AG04450 (cell line): ENCODE measurements around the gene TSFM. TPM values are rescaled to one million over a fixed set of nuclear protein-coding genes. Genes with fewer than 3 reads are reported as not detected.

Source experiments
- CTCF ChIA-PET: fragments of 300-600, 350-600 bp; formaldehyde crosslinking; extraction: SDS; loops from one replicate; lab custom pipeline; 2022; ENCODE audit warnings: antibody characterized with exemption, inconsistent platforms; lab: Charles Lee
- POLR2A ChIA-PET: fragments of 350-600 bp; formaldehyde crosslinking; extraction: SDS; loops from one replicate; lab custom pipeline; 2021; ENCODE audit warnings: antibody characterized with exemption, inconsistent platforms; lab: Yijun Ruan, JAX
- DNase-seq: peaks from one replicate; pipeline ENCODE4 v3.0.0-alpha.2; 2011; ENCODE audit warnings: low read depth, low spot score
- H3K27ac ChIP-seq: one replicate; pipeline ENCODE4 v1.5.1; 2012; ENCODE audit warnings: low read depth, low read length, control low read depth
- H3K27me3 ChIP-seq: one replicate; pipeline ENCODE4 v1.6.0; 2012; ENCODE audit warnings: low read length; ENCODE audit not compliant: control insufficient read depth, insufficient read depth
- H3K4me3 ChIP-seq: 2 replicates; pipeline ENCODE4 v1.5.1; 2011; ENCODE audit warnings: mild to moderate bottlenecking, low read depth, low read length, control low read depth
- H3K9me3 ChIP-seq: 2 replicates; pipeline ENCODE4 v1.5.1; 2012; ENCODE audit warnings: low read length; ENCODE audit not compliant: control insufficient read depth, insufficient read depth
- CTCF ChIP-seq: IDR thresholded peaks from 2 replicates; pipeline ENCODE4 v1.5.1; 2011; ENCODE audit warnings: low read depth, low read length, control low read depth, inconsistent platforms
- polyA plus RNA-seq: library from polyadenylated mRNA; depleted of rRNA; stranded (reverse); fragments of >200 nt; gene quantifications from 2 replicates; pipeline ENCODE4 v1.2.3, GENCODE V29; 2011

TSFM gene
- polyA plus RNA-seq, 1 experiment, result 22.3 TPM

- peaks cover 21% of the 10 kb centered on the region for H3K27me3 ChIP-seq
- no peak overlapping the region for H3K27ac ChIP-seq
- DNase-seq, result no peak
- POLR2A ChIA-PET, result no interaction called here
- TF ChIP-seq CTCF, result no peak
- no peaks in the 10 kb centered on the region; the same call in 1 of the 2 replicates for H3K9me3 ChIP-seq
- CTCF ChIA-PET, result interaction anchor here (1.0 to 1.4 kb wide), 2 partner anchors 23 to 147 kb away, joined by 3 to 4 read pairs; no protein-coding TSS in a partner anchor
- H3K4me3 ChIP-seq, result no peak overlapping the region
Observed at GRCh38 chr12:57758552-57759359, 23.8 kb upstream of the TSFM start.

- peak; percentile 48 for TF ChIP-seq CTCF
- DNase-seq, result no peak
- CTCF ChIA-PET, result interaction anchor here (1.0 to 1.4 kb wide), 2 partner anchors 22 to 146 kb away, joined by 3 to 4 read pairs; no protein-coding TSS in a partner anchor
- POLR2A ChIA-PET, result no interaction called here
- Histone ChIP-seq H3K27me3 (peaks cover 21% of the 10 kb centered on the region), H3K9me3 (no peaks in the 10 kb centered on the region; the same call in 1 of the 2 replicates), H3K27ac (no peak overlapping the region), H3K4me3 (no peak overlapping the region)
Observed at GRCh38 chr12:57759360-57759980, 23.1 kb upstream of the TSFM start.

GRCh38 chr12:57760347-57760982 lies 22.1 kb upstream of the TSFM start:
- H3K27me3 ChIP-seq, result peaks cover 31% of the 10 kb centered on the region
- POLR2A ChIA-PET, result no interaction called here
- no peak for TF ChIP-seq CTCF
- no peak overlapping the region for H3K27ac ChIP-seq
- no peak for DNase-seq
- CTCF ChIA-PET, result no interaction called here
- H3K9me3 ChIP-seq, result no peaks in the 10 kb centered on the region; the same call in 1 of the 2 replicates
- no peak overlapping the region for H3K4me3 ChIP-seq

- no peak overlapping the region for H3K4me3 ChIP-seq
- no peak for TF ChIP-seq CTCF
- DNase-seq, result no peak
- no peaks in the 10 kb centered on the region; the same call in 1 of the 2 replicates for H3K9me3 ChIP-seq
- CTCF ChIA-PET, result no interaction called here
- POLR2A ChIA-PET, result interaction anchor here (0.9 kb wide), 1 partner anchor 11 kb away, joined by 3 read pairs; no protein-coding TSS in a partner anchor
- no peak overlapping the region for H3K27ac ChIP-seq
- H3K27me3 ChIP-seq, result peaks cover 39% of the 10 kb centered on the region
Observed at GRCh38 chr12:57761391-57761998, 21.1 kb upstream of the TSFM start.
